ENCODE results near the gene RAMP1.
"Not testable (repeated sequence)": the region's sequence is repeated elsewhere in the genome, so short reads cannot be mapped to it uniquely, and the experiment has no call there.

The RAMP1 gene

DNA sequence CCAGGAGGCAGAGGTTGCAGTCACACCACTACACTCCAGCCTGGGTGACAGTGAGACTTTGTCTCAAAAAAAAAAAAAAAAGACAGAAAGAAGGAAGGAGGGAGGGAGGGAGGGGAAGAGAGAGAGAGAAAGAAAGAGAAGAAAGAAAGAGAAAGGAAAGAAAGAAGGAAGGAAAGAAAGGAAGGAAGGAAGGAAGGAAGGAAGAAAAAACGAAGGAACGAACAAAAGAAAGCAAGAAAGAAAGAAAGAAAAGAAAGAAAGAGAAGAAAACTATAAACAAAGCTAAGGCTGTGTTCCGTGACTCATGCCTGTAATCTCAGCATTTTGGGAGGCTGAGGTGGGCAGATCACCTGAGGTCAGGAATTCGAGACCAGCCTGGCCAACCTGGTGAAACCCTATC is 91.9 kb downstream of the RAMP1 start:
- DNase-seq (ENCODE audit: low read depth in 2 of 2), result not testable (repeated sequence)

DNA sequence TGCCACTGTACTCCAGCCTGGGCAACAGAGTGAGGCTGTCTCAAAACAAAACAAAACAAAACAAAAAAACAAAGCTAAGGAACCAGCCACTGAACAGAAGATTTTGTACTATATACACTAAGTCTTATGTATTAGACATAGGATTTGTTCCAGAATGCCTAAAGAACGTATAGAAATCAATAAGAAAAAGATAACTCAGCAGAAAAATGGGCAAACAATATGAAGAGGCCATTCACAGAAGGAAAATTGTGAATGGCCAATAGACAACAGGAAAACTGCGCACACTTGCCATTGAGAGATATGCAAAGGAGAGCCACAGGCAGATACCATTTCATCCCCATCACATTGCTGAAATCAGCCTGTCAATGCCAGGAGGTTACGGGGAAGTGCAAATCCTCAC is 92.5 kb downstream of the RAMP1 start:
- DNase-seq (ENCODE audit: low read depth in 2 of 2), result no peak

- no peak for DNase-seq (ENCODE audit: low read depth in 2 of 2)
These were observed 93.4 kb downstream of the RAMP1 start for GRCh38 chr2:237952851-237953250.

DNA sequence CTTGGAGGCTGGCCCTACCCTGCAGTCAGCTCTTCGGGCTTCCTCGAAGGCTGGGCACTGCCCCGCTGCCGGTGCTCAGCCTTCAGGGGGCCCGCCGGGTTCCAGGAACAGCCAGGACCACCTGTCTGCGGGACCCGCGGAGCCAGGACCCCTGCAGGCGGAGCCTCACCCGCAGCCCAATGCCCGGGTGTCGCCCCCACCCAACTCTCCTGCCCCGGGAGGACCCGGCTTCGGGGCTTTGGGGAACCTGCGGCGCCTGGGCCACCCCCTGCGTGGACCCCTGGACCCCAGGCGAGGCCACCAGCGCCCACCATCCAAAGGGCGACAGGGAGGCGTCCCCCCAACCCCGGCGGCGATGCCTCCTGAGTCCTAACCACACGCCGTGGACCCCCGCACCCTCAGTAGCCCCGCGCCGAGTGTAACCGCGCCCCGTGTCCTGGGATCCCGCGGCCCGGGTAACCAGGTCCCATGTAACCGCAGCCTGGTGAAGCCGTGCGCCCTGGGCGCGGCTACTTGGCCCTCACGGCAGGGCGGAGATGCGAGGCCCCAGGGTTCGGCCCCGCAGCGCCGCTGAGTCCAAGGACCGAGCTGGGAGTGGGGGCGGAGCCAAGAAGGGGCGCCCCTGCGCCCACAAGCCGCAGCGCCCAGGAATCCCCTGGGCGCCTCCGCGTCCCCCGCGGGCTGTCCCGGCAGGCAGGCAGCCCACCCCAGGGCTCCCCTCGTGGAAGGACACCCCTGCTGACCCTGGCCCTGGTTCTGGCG is 96.4 kb downstream of the RAMP1 start:
- DNase-seq (ENCODE audit: low read depth in 2 of 2), result no peak

GRCh38 chr2:237956402-237956736 is 96.9 kb downstream of the RAMP1 start:
- DNase-seq (ENCODE audit: low read depth in 2 of 2), result no peak

GRCh38 chr2:237961637-237962036 is 102.2 kb downstream of the RAMP1 start:
- DNase-seq (ENCODE audit: low read depth in 2 of 2), result no peak

Measured in stimulated activated CD8-positive, alpha-beta memory T cell treated with anti-CD3 and anti-CD28 coated beads, Interleukin-15, amount 100 ng/mL, for 4 hours (primary cell).